Activated naive CD8-positive, alpha-beta T cell (primary cell): ENCODE measurements around the gene NISCH.

Source experiments
- H3K27ac Mint-ChIP-seq: one replicate; pipeline ENCODE4 v1.8.0; 2021; ENCODE audit warnings: mixed read lengths
- H3K27me3 Mint-ChIP-seq: one replicate; pipeline ENCODE4 v1.8.0; 2021; ENCODE audit warnings: mixed read lengths
- H3K36me3 Mint-ChIP-seq: one replicate; pipeline ENCODE4 v1.8.0; 2021; ENCODE audit warnings: mixed read lengths
- H3K4me1 Mint-ChIP-seq: one replicate; pipeline ENCODE4 v1.8.0; 2021; ENCODE audit warnings: low read depth, mixed read lengths
- H3K4me3 Mint-ChIP-seq: one replicate; pipeline ENCODE4 v1.8.0; 2021; ENCODE audit warnings: mild to moderate bottlenecking, mixed read lengths
- H3K9me3 Mint-ChIP-seq: one replicate; pipeline ENCODE4 v1.8.0; 2021; ENCODE audit warnings: low read depth, mixed read lengths

Gene NISCH

GRCh38 chr3:52451237-52452083 lies 3.9 kb upstream of the NISCH start:
- H3K36me3 Mint-ChIP-seq = no peaks in the 10 kb centered on the region
- no peak overlapping the region for H3K4me3 Mint-ChIP-seq
- H3K27me3 Mint-ChIP-seq = no peaks in the 10 kb centered on the region
- H3K4me1 Mint-ChIP-seq = peaks cover 26% of the 10 kb centered on the region
- H3K27ac Mint-ChIP-seq = peak overlapping the region; percentile 46
- H3K9me3 Mint-ChIP-seq = no peaks in the 10 kb centered on the region

GRCh38 chr3:52452126-52452525 lies 3.3 kb upstream of the NISCH start:
- Mint-ChIP-seq H3K27me3 (no peaks in the 10 kb centered on the region), H3K4me1 (peaks cover 28% of the 10 kb centered on the region), H3K4me3 (no peak overlapping the region), H3K27ac (no peak overlapping the region), H3K36me3 (no peaks in the 10 kb centered on the region), H3K9me3 (no peaks in the 10 kb centered on the region)

GRCh38 chr3:52452570-52453221 lies 2.7 kb upstream of the NISCH start:
- H3K4me1 Mint-ChIP-seq = peaks cover 33% of the 10 kb centered on the region
- no peaks in the 10 kb centered on the region for H3K36me3 Mint-ChIP-seq
- no peak overlapping the region for H3K4me3 Mint-ChIP-seq
- no peaks in the 10 kb centered on the region for H3K27me3 Mint-ChIP-seq
- no peak overlapping the region for H3K27ac Mint-ChIP-seq
- H3K9me3 Mint-ChIP-seq = no peaks in the 10 kb centered on the region

- Mint-ChIP-seq H3K9me3 (no peaks in the 10 kb centered on the region), H3K27ac (peak within 1 kb of the TSS; percentile 99), H3K27me3 (no peaks in the 10 kb centered on the region), H3K36me3 (peaks cover 3% of the 10 kb centered on the region), H3K4me1 (peaks cover 40% of the 10 kb centered on the region), H3K4me3 (peak within 1 kb of the TSS; percentile 93)
Measured at GRCh38 chr3:52453496-52454249, 1.7 kb upstream of the NISCH start, which contains the start of gene TNNC1. TNNC1 (minus strand) TSS chr3:52454041; CDS start chr3:52454015, 26 bp downstream.

GRCh38 chr3:52454250-52454937 lies 1.0 kb upstream of the NISCH start:
- H3K4me1 Mint-ChIP-seq = peaks cover 40% of the 10 kb centered on the region
- H3K27me3 Mint-ChIP-seq = no peaks in the 10 kb centered on the region
- peak overlapping the region; percentile 99 for H3K27ac Mint-ChIP-seq
- peaks cover 3% of the 10 kb centered on the region for H3K36me3 Mint-ChIP-seq
- no peaks in the 10 kb centered on the region for H3K9me3 Mint-ChIP-seq
- H3K4me3 Mint-ChIP-seq = peak overlapping the region; percentile 93

- H3K36me3 Mint-ChIP-seq = peaks cover 3% of the 10 kb centered on the region
- H3K4me3 Mint-ChIP-seq = peak overlapping the region; percentile 93
- H3K27ac Mint-ChIP-seq = peak overlapping the region; percentile 99
- no peaks in the 10 kb centered on the region for H3K27me3 Mint-ChIP-seq
- no peaks in the 10 kb centered on the region for H3K9me3 Mint-ChIP-seq
- H3K4me1 Mint-ChIP-seq = peaks cover 42% of the 10 kb centered on the region
Measured at GRCh38 chr3:52454938-52455282, 494 bp upstream of the NISCH start.

- H3K27me3 Mint-ChIP-seq = no peaks in the 10 kb centered on the region
- H3K4me3 Mint-ChIP-seq = peak overlapping the region; percentile 93
- H3K9me3 Mint-ChIP-seq = no peaks in the 10 kb centered on the region
- H3K27ac Mint-ChIP-seq = peak overlapping the region; percentile 94
- peaks cover 42% of the 10 kb centered on the region for H3K4me1 Mint-ChIP-seq
- H3K36me3 Mint-ChIP-seq = peaks cover 3% of the 10 kb centered on the region
Measured at GRCh38 chr3:52456169-52456799, 880 bp downstream of the NISCH start.

GRCh38 chr3:52456800-52457183 lies 1.4 kb downstream of the NISCH start:
- H3K27ac Mint-ChIP-seq = peak overlapping the region; percentile 94
- H3K9me3 Mint-ChIP-seq = no peaks in the 10 kb centered on the region
- peaks cover 3% of the 10 kb centered on the region for H3K36me3 Mint-ChIP-seq
- H3K27me3 Mint-ChIP-seq = no peaks in the 10 kb centered on the region
- H3K4me3 Mint-ChIP-seq = peak overlapping the region; percentile 93
- peaks cover 42% of the 10 kb centered on the region for H3K4me1 Mint-ChIP-seq

- Mint-ChIP-seq H3K4me3 (no peak overlapping the region), H3K27me3 (no peaks in the 10 kb centered on the region)
Measured at GRCh38 chr3:52458031-52458760, 2.8 kb downstream of the NISCH start.

GRCh38 chr3:52458770-52459545 lies 3.6 kb downstream of the NISCH start:
- H3K27ac Mint-ChIP-seq = no peak overlapping the region
- peaks cover 50% of the 10 kb centered on the region for H3K4me1 Mint-ChIP-seq
- H3K4me3 Mint-ChIP-seq = no peak overlapping the region
- H3K36me3 Mint-ChIP-seq = peaks cover 3% of the 10 kb centered on the region
- no peaks in the 10 kb centered on the region for H3K27me3 Mint-ChIP-seq
- no peaks in the 10 kb centered on the region for H3K9me3 Mint-ChIP-seq

More at GRCh38 chr3:52458031-52458760, 2.8 kb downstream of the NISCH start:
- Mint-ChIP-seq H3K36me3 (peaks cover 3% of the 10 kb centered on the region), H3K9me3 (no peaks in the 10 kb centered on the region), H3K4me1 (peaks cover 52% of the 10 kb centered on the region), H3K27ac (peak overlapping the region; percentile 43)

- H3K9me3 Mint-ChIP-seq = no peaks in the 10 kb centered on the region
- no peak overlapping the region for H3K27ac Mint-ChIP-seq
- H3K27me3 Mint-ChIP-seq = no peaks in the 10 kb centered on the region
- no peak overlapping the region for H3K4me3 Mint-ChIP-seq
- H3K36me3 Mint-ChIP-seq = peaks cover 3% of the 10 kb centered on the region
- H3K4me1 Mint-ChIP-seq = peaks cover 33% of the 10 kb centered on the region
Measured at GRCh38 chr3:52461874-52462273, 6.5 kb downstream of the NISCH start.

- Mint-ChIP-seq H3K36me3 (peaks cover under 1% of the 10 kb centered on the region), H3K4me3 (no peak overlapping the region), H3K4me1 (peaks cover 21% of the 10 kb centered on the region), H3K27me3 (no peaks in the 10 kb centered on the region), H3K9me3 (no peaks in the 10 kb centered on the region), H3K27ac (no peak overlapping the region)
Measured at GRCh38 chr3:52463416-52463815, 8.0 kb downstream of the NISCH start.

GRCh38 chr3:52468336-52468735 lies 12.9 kb downstream of the NISCH start:
- Mint-ChIP-seq H3K36me3 (no peaks in the 10 kb centered on the region), H3K27ac (no peak overlapping the region), H3K27me3 (no peaks in the 10 kb centered on the region), H3K9me3 (no peaks in the 10 kb centered on the region), H3K4me3 (no peak overlapping the region), H3K4me1 (peaks cover 8% of the 10 kb centered on the region)
